ENCODE results near the gene NINJ2.

DNA sequence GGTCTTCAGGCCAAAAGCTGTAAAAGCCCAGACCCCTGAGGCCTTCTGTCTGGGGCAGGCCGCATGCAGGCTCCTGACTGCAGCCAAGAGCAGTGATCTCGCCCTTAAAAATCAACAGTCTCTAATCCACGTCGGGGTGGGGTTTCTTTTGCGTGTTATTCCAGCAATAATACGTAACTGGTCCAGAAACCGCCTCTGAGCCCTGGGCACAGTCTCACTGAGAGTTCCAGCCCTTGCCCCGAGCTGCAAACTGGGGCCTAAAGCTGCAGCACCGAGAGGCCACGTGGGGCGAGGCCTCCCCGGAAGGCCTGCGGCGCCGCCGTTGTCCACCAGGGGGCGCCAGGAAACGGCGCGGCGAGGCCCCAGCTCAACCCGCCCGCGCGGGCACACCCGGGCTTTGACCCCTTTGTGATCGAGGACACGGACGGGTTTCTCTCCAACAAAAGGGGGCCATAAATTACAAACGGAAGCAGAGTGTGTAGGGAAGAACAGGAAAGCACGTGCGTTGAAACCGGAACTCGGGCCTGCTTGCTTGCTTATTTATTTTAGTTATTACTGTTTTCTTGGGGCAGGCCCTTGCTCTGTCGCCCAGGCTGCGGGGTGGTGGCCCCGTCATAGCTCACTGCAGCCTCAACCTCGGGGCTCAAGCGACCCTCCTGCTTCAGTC lies 87.2 kb downstream of the NINJ2 start:
- no peak for TF ChIP-seq EZH2 (IDR thresholded peaks at IDR 0.05; ENCODE audit: borderline replicate concordance, low read length)
- TF ChIP-seq, protein P1, sequence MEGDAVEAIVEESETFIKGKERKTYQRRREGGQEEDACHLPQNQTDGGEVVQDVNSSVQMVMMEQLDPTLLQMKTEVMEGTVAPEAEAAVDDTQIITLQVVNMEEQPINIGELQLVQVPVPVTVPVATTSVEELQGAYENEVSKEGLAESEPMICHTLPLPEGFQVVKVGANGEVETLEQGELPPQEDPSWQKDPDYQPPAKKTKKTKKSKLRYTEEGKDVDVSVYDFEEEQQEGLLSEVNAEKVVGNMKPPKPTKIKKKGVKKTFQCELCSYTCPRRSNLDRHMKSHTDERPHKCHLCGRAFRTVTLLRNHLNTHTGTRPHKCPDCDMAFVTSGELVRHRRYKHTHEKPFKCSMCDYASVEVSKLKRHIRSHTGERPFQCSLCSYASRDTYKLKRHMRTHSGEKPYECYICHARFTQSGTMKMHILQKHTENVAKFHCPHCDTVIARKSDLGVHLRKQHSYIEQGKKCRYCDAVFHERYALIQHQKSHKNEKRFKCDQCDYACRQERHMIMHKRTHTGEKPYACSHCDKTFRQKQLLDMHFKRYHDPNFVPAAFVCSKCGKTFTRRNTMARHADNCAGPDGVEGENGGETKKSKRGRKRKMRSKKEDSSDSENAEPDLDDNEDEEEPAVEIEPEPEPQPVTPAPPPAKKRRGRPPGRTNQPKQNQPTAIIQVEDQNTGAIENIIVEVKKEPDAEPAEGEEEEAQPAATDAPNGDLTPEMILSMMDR (conservative IDR thresholded peaks at IDR 0.05 in 1 of 2, IDR thresholded peaks at IDR 0.05 in 1 of 2; ENCODE audit: extremely low read depth in 1 of 2, insufficient read depth in 1 of 2, low read depth in 1 of 2, low read length in 2 of 2), result peak; percentile 89 to 98

All from mammary epithelial cell (primary cell).